ENCODE measurements around the gene STIM2. TPM values are rescaled to one million over a fixed set of nuclear protein-coding genes. Genes with fewer than 3 reads are reported as not detected.

The STIM2 gene
- total and polyA plus RNA-seq, 2 of the 4 experiments (the other 2 are of a cell fraction) = 16.1 to 27.6 TPM

DNA sequence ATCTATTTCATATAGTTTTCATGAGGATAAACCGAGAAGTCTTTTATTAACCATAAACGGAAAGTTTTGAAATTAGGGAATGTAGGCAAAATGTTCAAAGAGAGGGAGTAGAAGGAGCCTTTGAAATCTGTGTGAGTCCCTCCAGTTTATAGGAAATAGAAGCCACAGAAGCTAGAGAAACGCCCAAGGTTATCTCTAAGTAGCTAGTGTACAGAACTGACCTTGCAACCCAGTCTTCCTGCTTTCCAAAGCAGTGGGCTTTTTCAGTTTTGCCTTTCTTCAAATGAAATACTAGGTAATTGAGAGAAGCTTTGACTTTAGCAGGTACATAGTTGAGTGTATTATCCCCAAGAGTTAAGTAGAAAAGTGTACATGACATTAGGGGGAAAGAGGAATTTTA, 39.4 kb downstream of the STIM2 start:
- Histone ChIP-seq H3K9me1 (ENCODE audit: insufficient read depth, low read length) (0 out of 2 replicates have a peak, but pooled peaks cover 4% of the 10 kb centered on the region), H2AK9ac (replicated peaks; ENCODE audit: low read depth, low read length, poor library complexity) (no peak overlapping the region), H4K20me1 (ENCODE audit: insufficient read depth, low read length) (0 out of 2 replicates have a peak, but pooled peaks cover 4% of the 10 kb centered on the region), H4K8ac (ENCODE audit: low read depth in 2 of 2, low read length in 2 of 2) (no peak overlapping the region), H3K36me3 (ENCODE audit: control insufficient read depth, insufficient read depth, low read length) (no peaks in the 10 kb centered on the region), H3K56ac (ENCODE audit: extremely low read depth, insufficient read depth, low read length) (no peak overlapping the region), H3K23ac (ENCODE audit: low read depth, low read length) (no peak overlapping the region), H3K4ac (ENCODE audit: low read depth, low read length) (no peak overlapping the region), H3K18ac (ENCODE audit: low read depth, low read length) (no peak overlapping the region), H2AK5ac (ENCODE audit: low read depth, low read length) (no peak overlapping the region), H3K14ac (replicated peaks; ENCODE audit: low read depth, low read length) (no peak overlapping the region), H3K4me2 (ENCODE audit: low read depth, low read length) (no peak overlapping the region), H3K4me3 (ENCODE audit: insufficient read depth, low read depth, low read length) (no peak overlapping the region), H2BK20ac (ENCODE audit: low read depth, low read length) (no peak overlapping the region), H3K79me1 (ENCODE audit: low read depth in 1 of 2, low read length in 2 of 2) (peaks cover 24 to 25% of the 10 kb centered on the region in 2 experiments; a peak in 3 of 4 replicates), H4K5ac (ENCODE audit: low read depth, low read length) (no peak overlapping the region), H3K4me1 (ENCODE audit: control insufficient read depth, insufficient read depth, low read length) (peaks cover 3% of the 10 kb centered on the region), H3K27me3 (ENCODE audit: control insufficient read depth, insufficient read depth, low read length) (no peaks in the 10 kb centered on the region), H4K91ac (ENCODE audit: insufficient read depth, low read depth, low read length) (no peak overlapping the region), H3K27ac (ENCODE audit: insufficient read depth, low read length) (no peak overlapping the region), H2BK15ac (ENCODE audit: low read depth, low read length) (no peak overlapping the region), H2AFZ (replicated peaks; ENCODE audit: low read length, poor library complexity) (no peak overlapping the region), H3K9me3 (ENCODE audit: control insufficient read depth, insufficient read depth, low read length) (no peaks in the 10 kb centered on the region), H3K9ac (ENCODE audit: low read depth, low read length) (no peak overlapping the region), H2BK120ac (ENCODE audit: low read depth, low read length) (no peak overlapping the region), H2BK5ac (ENCODE audit: low read depth, low read length, poor library complexity, severe bottlenecking) (no peak overlapping the region)
- dilution Hi-C loops (cut with HindIII; ENCODE audit: low sequenced_read_pairs, unreplicated experiment) (no loop called here), intact Hi-C loops (cut with micrococcal nuclease) (no loop called here), in situ Hi-C loops (cut with MboI; ENCODE audit: low sequenced_read_pairs) (no loop called here)
- WGBS, 2 experiments (ENCODE audit: extremely low coverage in 2 of 2, insufficient read length in 1 of 2) = no CpG with 5 or more reads among the region's 3 CpGs
- TF ChIP-seq MAZ (IDR thresholded peaks at IDR 0.05; ENCODE audit: borderline replicate concordance, low read depth, low read length) (no peak), CEBPB (IDR thresholded peaks at IDR 0.05; ENCODE audit: low read depth, low read length) (no peak), RCOR1 (IDR thresholded peaks at IDR 0.05; ENCODE audit: insufficient replicate concordance, low read length) (no peak), MXI1 (IDR thresholded peaks at IDR 0.05; ENCODE audit: borderline replicate concordance, low read depth, low read length) (no peak), NFE2L2 (IDR thresholded peaks at IDR 0.05; ENCODE audit: low read depth, low read length) (no peak), CHD1 (IDR thresholded peaks at IDR 0.05; ENCODE audit: low read depth, low read length) (no peak), MAFK (IDR thresholded peaks at IDR 0.05; ENCODE audit: low read depth, low read length) (no peak)
- TF ChIP-seq, protein P1, sequence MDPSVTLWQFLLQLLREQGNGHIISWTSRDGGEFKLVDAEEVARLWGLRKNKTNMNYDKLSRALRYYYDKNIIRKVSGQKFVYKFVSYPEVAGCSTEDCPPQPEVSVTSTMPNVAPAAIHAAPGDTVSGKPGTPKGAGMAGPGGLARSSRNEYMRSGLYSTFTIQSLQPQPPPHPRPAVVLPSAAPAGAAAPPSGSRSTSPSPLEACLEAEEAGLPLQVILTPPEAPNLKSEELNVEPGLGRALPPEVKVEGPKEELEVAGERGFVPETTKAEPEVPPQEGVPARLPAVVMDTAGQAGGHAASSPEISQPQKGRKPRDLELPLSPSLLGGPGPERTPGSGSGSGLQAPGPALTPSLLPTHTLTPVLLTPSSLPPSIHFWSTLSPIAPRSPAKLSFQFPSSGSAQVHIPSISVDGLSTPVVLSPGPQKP (IDR thresholded peaks at IDR 0.05; ENCODE audit: borderline replicate concordance, low read depth, low read length) = no peak
- TF ChIP-seq, protein P2, sequence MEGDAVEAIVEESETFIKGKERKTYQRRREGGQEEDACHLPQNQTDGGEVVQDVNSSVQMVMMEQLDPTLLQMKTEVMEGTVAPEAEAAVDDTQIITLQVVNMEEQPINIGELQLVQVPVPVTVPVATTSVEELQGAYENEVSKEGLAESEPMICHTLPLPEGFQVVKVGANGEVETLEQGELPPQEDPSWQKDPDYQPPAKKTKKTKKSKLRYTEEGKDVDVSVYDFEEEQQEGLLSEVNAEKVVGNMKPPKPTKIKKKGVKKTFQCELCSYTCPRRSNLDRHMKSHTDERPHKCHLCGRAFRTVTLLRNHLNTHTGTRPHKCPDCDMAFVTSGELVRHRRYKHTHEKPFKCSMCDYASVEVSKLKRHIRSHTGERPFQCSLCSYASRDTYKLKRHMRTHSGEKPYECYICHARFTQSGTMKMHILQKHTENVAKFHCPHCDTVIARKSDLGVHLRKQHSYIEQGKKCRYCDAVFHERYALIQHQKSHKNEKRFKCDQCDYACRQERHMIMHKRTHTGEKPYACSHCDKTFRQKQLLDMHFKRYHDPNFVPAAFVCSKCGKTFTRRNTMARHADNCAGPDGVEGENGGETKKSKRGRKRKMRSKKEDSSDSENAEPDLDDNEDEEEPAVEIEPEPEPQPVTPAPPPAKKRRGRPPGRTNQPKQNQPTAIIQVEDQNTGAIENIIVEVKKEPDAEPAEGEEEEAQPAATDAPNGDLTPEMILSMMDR (conservative IDR thresholded peaks at IDR 0.05; ENCODE audit: low read depth, low read length) = no peak
- TF ChIP-seq, protein P3, sequence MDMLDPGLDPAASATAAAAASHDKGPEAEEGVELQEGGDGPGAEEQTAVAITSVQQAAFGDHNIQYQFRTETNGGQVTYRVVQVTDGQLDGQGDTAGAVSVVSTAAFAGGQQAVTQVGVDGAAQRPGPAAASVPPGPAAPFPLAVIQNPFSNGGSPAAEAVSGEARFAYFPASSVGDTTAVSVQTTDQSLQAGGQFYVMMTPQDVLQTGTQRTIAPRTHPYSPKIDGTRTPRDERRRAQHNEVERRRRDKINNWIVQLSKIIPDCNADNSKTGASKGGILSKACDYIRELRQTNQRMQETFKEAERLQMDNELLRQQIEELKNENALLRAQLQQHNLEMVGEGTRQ (IDR thresholded peaks at IDR 0.05; ENCODE audit: low read depth, low read length) = no peak
- ChIA-PET CTCF (interaction anchor here (1.3 kb wide), 1 partner anchor 33 kb away, joined by 3 read pairs; no protein-coding TSS in a partner anchor), POLR2A (ENCODE audit: unreplicated experiment) (no interaction called here)
- no peak for DNase-seq
- no peak for ATAC-seq (ENCODE audit: low read depth)
- BruUV-seq (replicated peaks) = no TSS peak
